ENCODE results near the gene CD1E. TPM values are rescaled to one million over a fixed set of nuclear protein-coding genes. Genes with fewer than 3 reads are reported as not detected.

Gene CD1E
- total and polyA plus RNA-seq, 12 donors, result 0.17 to 0.85 (median 0.31) TPM; not detected in 8

DNA sequence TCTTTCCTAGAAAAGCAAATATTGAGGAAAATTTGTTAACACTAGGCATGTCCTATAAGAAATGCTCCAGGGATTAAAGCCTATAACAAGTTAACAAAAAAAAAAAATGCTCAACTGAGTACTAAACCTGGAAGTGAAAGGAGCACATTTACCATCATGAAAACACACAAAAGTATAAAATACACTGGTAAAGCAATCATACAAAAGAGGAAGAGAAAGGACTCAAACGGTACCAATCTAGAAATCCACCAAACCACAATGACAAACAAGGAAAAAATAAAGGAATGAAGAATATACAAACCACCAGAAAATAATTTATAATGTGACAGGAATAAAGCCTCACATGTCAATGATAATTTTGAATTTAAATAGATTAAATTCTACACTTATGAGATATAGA, 21.2 kb downstream of the CD1E start:
- 73 to 87% methylated on average over 1 of the region's 1 CpG for WGBS, 2 donors
- no peak overlapping the region for H3K27ac ChIP-seq
- H3K4me1 ChIP-seq, result no peaks in the 10 kb centered on the region
- TF ChIP-seq, protein P1, sequence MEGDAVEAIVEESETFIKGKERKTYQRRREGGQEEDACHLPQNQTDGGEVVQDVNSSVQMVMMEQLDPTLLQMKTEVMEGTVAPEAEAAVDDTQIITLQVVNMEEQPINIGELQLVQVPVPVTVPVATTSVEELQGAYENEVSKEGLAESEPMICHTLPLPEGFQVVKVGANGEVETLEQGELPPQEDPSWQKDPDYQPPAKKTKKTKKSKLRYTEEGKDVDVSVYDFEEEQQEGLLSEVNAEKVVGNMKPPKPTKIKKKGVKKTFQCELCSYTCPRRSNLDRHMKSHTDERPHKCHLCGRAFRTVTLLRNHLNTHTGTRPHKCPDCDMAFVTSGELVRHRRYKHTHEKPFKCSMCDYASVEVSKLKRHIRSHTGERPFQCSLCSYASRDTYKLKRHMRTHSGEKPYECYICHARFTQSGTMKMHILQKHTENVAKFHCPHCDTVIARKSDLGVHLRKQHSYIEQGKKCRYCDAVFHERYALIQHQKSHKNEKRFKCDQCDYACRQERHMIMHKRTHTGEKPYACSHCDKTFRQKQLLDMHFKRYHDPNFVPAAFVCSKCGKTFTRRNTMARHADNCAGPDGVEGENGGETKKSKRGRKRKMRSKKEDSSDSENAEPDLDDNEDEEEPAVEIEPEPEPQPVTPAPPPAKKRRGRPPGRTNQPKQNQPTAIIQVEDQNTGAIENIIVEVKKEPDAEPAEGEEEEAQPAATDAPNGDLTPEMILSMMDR (IDR thresholded peaks at IDR 0.05), result no peak
- H3K9me3 ChIP-seq, result peaks cover 0 to 28% (median 10%) of the 10 kb centered on the region in 11 donors
- intact Hi-C loops (cut with DNase I), result no loop called here
- ATAC-seq, result no peak
- H3K36me3 ChIP-seq, result no peaks in the 10 kb centered on the region
- DNase-seq, result no peak
- H3K4me3 ChIP-seq, result no peak overlapping the region
- peaks cover 0 to 2% (median 0%) of the 10 kb centered on the region in 7 donors for H3K27me3 ChIP-seq

GRCh38 chr1:158390331-158390730, 36.6 kb downstream of the CD1E start:
- Histone ChIP-seq H3K27ac (no peak overlapping the region), H3K4me3 (no peak overlapping the region), H3K4me1 (no peaks in the 10 kb centered on the region), H3K9me3 (peaks cover 0 to 14% (median 0%) of the 10 kb centered on the region in 11 donors), H3K36me3 (no peaks in the 10 kb centered on the region), H3K27me3 (no peaks in the 10 kb centered on the region)
- ATAC-seq (no peak), DNase-seq (no peak)
- intact Hi-C loops (cut with DNase I), result no loop called here
- TF ChIP-seq, protein P1 (IDR thresholded peaks at IDR 0.05), result no peak
- WGBS, 2 donors, result 38 to 39% methylated on average over 1 of the region's 1 CpG

GRCh38 chr1:158391099-158391498, 37.4 kb downstream of the CD1E start:
- no peak for ATAC-seq
- no peak overlapping the region for H3K4me3 ChIP-seq
- H3K36me3 ChIP-seq, result no peaks in the 10 kb centered on the region
- no peaks in the 10 kb centered on the region for H3K27me3 ChIP-seq
- TF ChIP-seq, protein P1 (IDR thresholded peaks at IDR 0.05), result no peak
- no peak overlapping the region for H3K27ac ChIP-seq
- no peak for DNase-seq
- peaks cover 0 to 14% (median 0%) of the 10 kb centered on the region in 11 donors for H3K9me3 ChIP-seq
- no peaks in the 10 kb centered on the region for H3K4me1 ChIP-seq
- intact Hi-C loops (cut with DNase I), result no loop called here

GRCh38 chr1:158393476-158393875, 39.8 kb downstream of the CD1E start:
- no peaks in the 10 kb centered on the region for H3K36me3 ChIP-seq
- DNase-seq (no peak), ATAC-seq (no peak)
- H3K9me3 ChIP-seq, result no peaks in the 10 kb centered on the region
- no peaks in the 10 kb centered on the region for H3K27me3 ChIP-seq
- no peaks in the 10 kb centered on the region for H3K4me1 ChIP-seq
- no peak overlapping the region for H3K27ac ChIP-seq
- intact Hi-C loops (cut with DNase I), result no loop called here
- TF ChIP-seq, protein P1 (IDR thresholded peaks at IDR 0.05), result no peak
- 91 to 92% methylated on average over 5 of the region's 5 CpGs for WGBS, 2 donors
- no peak overlapping the region for H3K4me3 ChIP-seq
